ENCODE data around the gene IZUMO2.

IZUMO2 gene

GRCh38 chr19:50162988-50163387 is at the start of gene IZUMO2:
TSS of gene IZUMO2 (minus strand) at chr19:50163281. CDS start at chr19:50163194, 87 bp downstream.
- DNase-seq (ENCODE audit: low read depth), result no peak

GRCh38 chr19:50210425-50210824 is 47.3 kb upstream of the IZUMO2 start:
- no peak for DNase-seq (ENCODE audit: low read depth)

- DNase-seq (ENCODE audit: low read depth), result no peak
These were observed 46.0 kb upstream of the IZUMO2 start for GRCh38 chr19:50209131-50209530.

GRCh38 chr19:50207730-50208129 is 44.6 kb upstream of the IZUMO2 start:
- no peak for DNase-seq (ENCODE audit: low read depth)

DNA sequence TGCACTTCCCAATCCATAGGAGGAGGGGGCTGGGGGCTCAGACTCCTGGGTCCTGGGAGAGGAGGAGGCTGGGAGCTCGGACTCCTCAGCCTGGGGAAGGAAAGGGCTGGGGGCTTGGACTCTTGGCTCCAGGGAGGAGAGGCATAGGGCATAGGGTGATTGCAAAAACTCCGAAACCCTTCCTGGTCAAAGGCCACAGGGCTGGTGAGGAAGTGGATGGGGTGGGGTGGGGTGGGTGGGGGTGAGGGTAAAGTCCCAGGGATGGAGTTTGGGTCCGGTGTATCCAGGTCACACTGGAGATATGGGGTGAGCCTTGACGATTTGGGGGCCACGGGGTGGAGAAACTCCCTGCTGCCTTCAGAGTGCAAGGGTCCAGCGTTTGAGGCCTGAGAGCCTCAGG is 43.1 kb upstream of the IZUMO2 start:
- no peak for DNase-seq (ENCODE audit: low read depth)

DNA sequence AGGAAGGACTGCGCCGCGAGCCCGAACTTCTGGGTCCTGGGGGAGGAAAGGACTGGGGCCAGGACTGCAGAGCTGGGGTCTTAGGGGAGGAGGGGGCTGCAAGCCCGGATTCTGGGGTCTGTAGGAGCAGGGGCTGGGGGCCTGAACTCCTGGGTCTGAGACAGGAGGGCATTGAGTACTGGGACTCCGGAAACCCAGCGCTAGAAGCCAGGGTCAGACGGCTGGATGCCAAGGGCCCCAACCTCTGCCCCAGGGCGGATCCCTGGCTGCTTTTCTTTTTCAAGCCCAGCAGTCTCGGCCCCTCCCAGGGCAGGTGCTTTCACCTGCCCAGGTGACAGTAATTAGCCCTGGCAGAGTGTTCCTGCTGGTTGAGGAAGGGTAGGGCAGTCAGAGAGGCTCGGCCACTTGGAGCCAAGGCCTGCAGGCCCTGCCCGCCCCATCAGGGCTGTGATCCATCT is 42.6 kb upstream of the IZUMO2 start:
- no peak for DNase-seq (ENCODE audit: low read depth)

DNA sequence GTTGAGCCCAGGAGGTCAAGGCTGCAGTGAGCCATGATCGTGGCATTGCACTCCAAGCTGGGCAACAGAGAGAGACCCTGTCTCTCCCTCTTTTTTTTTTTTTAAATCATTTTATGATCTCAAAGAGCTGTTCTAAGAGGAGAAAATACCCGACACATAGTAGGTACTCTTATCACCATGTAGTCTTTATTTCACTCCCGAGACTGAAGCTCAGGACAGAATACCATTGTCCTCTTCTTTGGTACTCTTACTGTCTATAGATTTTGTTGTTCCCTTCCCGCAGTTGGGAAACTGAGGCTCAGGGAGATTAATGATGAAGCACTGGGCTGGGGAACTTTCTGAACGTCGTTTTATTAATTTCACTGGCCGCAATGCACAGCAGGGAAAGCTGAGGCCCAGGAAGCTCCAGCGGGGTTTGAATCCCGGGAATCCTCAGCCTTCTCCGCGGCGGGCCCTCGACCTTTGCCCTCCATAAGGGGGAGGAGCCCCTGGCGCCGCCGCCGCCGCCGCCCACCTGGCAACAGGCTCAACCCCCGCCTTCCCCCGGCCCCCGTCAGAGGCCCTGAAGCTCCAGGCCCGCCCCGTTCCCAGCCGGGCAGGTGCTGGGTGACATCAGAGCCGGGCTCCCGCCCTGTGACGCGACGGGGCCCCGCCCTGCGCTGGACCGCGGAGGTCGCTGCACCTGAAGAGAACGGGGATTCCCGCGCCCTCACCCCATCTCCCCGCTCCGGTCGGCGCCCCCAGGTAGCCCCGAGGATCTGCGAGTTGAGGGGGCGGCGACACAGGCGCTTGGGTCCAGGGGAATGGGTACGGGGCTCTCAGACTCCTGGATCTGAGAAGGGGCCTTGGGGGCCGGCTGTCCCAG is 42.0 kb upstream of the IZUMO2 start:
- DNase-seq (ENCODE audit: low read depth), result no peak

DNA sequence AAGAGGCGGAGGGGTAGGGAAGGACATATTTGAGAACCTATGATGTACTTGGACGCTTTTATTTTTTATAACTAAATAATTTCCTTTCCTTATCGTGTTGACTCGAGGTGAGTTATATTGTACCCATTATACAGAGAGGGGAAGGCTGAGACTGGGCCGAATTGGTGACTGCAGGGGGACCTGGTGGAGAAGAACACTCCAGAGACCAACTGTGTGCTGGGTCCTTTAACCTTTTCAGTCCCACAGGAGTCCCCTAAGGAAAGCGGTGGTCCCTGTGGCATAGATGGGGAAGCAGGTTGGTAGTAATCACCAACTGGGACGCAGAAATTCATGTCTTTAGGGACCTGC is 41.0 kb upstream of the IZUMO2 start:
- DNase-seq (ENCODE audit: low read depth), result no peak

DNA sequence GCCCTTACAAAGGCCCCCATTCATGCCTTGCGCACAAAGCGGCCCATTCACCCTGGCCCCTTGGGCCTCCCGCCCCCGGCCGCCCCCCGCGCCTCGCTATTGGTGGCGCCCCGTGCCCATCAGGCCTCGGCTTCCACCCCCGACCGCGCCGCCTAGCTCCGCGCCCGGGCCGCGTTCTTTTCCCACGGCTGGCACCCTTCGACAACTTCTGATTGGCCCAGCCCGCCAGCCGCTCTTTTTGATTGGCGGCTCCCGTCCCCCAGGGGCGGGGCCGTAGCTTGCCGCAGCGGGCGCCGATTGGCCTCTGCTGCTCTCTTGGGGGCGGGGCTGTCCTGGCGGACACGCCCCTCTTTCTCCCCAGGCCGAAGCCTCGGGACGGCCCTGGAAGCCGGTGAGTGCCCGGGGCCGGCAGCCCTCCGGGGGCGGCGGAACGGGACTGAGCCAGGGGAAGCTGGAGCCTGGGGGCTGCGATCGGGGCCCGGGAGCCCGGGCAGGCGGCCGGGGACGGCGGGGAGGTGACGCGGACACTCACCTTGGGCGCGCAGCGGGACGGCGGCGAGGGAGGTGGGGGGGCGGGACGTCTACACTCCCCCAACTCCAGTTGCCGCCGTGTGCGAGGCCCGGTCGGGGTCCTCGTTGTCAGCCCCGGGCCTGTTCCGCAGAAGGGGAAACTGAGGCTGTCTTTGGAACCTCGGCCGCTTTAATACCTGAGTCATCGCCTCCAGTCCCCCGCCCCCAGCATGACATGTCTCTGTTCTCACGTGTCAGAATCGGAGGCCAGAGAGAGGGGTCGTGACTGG is 40.4 kb upstream of the IZUMO2 start, which contains the start of gene MYH14:
Gene MYH14 (plus strand): TSS at position 342 of the 800 bp plus-strand sequence. CDS start 6,744 bp downstream, outside the sequence.
- DNase-seq (ENCODE audit: low read depth), result no peak

GRCh38 chr19:50202962-50203280 is 39.8 kb upstream of the IZUMO2 start:
- DNase-seq (ENCODE audit: low read depth), result no peak

- no peak for DNase-seq (ENCODE audit: low read depth)
These were observed 39.3 kb upstream of the IZUMO2 start for GRCh38 chr19:50202386-50202785.

GRCh38 chr19:50199259-50199555 is 36.1 kb upstream of the IZUMO2 start:
- no peak for DNase-seq (ENCODE audit: low read depth)

GRCh38 chr19:50198431-50199258 is 35.6 kb upstream of the IZUMO2 start:
- DNase-seq (ENCODE audit: low read depth), result no peak

DNA sequence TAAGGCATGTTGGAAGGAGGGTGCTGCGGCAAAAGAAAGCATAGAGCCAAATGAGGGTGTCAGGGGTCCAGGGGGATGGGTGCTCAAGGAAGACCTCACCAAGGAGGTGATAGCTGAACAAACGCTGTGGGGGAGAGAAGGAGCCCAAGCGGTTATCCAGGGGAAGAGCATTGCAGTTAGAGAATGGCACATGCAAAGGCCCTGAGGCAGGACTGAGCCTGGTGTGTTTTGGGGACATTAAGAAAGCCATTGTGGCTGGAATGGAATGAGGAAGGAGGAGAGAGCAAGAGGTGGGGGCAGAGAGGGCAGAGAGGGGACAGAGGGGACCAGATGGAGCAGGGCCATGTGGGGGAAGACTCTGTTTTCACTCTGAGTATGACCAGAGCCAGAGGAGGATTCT is 34.3 kb upstream of the IZUMO2 start:
- no peak for DNase-seq (ENCODE audit: low read depth)

DNA sequence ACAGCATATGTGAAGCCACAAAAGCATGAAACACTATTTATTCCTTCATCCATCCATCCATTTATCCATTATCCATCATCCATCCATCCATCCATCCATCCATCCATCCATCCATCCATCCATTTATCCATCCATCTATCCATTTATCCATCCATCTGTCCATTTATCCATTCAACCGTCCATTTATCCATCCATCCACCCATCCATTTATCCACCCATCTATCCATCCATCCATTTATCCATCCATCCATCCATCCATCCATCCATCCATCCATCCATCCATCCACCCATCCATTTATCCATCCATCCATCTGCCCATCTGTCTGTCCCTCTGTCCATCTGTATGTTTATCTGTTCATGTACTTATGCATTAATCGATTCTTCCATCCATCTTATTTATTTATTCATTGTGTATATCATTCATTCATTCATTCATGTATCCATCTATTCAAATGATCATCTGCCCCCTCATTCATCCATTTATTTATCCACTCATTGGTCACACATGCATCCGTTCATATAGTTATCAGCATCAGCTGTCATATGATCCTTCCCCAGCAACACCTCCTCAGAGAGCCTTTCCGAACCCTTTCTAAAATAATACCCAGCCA is 33.3 kb upstream of the IZUMO2 start:
- DNase-seq (ENCODE audit: low read depth), result no peak

DNA sequence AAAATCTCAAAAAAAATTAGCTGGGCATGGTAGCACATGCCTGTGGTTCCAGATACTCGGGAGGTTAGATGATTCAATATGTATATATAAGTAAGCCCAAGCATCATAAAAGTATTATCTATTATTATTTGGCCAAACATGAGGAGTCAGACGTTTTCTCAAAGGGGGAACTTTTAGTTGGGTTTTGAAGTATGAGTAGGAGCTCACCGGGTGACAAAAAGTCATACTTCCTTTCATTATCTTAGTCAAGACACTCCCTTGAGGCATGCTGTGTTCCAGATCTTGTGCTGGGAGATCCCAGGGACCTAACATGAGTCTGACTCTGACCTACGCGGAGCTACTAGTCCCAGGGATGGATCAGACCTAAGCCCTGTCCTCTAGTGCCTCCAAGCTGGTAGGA is 32.1 kb upstream of the IZUMO2 start:
- DNase-seq (ENCODE audit: low read depth), result no peak

DNA sequence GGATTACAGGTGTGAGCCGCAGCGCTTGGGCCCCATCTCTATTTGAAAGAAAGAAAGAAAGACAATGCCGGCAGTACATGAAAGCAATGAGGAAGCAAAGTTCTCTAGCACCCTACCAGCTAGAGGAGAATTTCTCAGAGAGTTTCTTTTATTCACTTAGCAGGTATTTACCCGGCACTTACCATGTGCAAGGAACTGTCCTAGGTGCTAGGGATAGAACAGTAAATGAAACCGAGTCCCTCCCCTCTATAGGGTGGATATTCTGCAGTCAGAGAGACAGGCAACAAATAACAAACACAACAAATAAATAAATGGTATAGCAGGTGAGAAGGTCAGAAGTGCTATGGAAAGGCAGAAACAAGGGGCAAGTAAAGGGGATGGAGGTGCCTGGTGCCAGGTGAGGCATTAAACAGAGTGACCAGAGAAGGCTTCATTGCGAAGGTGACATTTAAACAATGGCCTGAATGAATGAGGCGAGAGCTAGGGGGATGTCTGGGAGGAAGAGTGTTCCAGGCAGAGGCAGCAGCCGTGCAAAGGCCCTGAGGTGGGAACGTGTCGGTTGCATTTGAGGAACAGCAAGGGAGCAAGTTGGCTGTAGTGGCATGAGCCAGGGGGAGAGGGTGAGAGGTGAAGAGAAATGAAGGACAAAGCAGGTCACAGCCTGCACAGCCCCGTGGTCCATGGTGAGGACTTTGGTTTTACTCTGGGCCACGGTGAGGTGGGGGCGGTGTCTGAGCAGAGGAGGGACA is 29.6 kb upstream of the IZUMO2 start:
- DNase-seq (ENCODE audit: low read depth), result no peak

DNA sequence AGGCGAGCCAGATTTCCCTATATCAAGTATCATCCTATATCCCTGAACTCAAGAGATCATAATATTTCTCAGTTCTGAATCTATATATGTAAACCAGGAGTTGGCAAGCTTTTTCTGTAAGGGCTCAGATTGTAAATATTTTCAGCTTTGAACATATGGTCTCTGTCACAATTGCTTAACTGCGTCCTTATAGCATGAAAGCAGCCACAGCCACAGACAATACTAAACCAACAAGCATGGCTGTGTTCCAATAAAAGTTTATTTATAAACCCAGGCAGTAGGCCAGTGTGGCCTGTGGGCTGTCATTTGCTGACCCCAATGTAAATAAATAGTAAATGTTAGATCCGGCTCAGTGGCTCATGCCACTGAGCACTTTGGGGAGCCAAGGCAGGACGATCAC is 28.1 kb upstream of the IZUMO2 start:
- no peak for DNase-seq (ENCODE audit: low read depth)

DNA sequence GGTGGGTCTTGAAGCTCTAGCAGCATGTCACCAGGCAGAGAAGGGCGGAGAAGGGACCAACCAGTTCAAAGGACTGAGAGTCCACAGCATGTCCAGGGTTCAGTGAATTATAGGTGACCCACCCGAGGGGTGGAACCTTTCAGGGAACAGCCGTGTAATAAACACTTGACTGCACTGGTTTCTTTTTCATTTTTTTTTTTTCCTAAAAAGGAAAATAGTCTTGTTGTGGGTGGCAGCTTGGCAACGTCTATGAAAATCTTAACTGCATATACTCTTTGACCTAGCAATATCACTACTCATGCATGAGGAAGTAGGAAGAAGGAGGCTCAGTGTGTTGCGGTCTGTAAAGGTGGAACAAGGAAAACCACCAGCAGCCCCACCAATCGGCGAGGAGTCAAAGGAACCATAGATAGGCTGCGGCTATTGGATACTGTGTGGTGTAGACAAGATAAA is 27.4 kb upstream of the IZUMO2 start:
- DNase-seq (ENCODE audit: low read depth), result no peak

GRCh38 chr19:50189331-50189730 is 26.2 kb upstream of the IZUMO2 start:
- no peak for DNase-seq (ENCODE audit: low read depth)

GRCh38 chr19:50187937-50188336 is 24.9 kb upstream of the IZUMO2 start:
- no peak for DNase-seq (ENCODE audit: low read depth)
